Ovary (tissue), 3 donors: ENCODE measurements around the gene PLEKHN1.

ENCODE experiments used
- POLR2A ChIP-seq: fragments of 450-650 bp; IDR thresholded peaks from one replicate; pipeline ENCODE4 v1.6.1; 2017; ENCODE audit warnings: antibody characterized with exemption, mild to moderate bottlenecking, moderate library complexity
- TF ChIP-seq, protein P1 (sequence below), 3 donors: fragments of 450-650 bp in 2 of 3; fragments of 200-600 bp in 1 of 3; IDR thresholded peaks; one replicate each; pipeline versions ENCODE4 v1.5.1 to v1.8.0; 2016 to 2022; ENCODE audit warnings: antibody characterized with exemption in 3 of 3, mild to moderate bottlenecking in 1 of 3
- donor health status: DM: no; HTN: no; CAD: no.

- TF ChIP-seq, protein P1, sequence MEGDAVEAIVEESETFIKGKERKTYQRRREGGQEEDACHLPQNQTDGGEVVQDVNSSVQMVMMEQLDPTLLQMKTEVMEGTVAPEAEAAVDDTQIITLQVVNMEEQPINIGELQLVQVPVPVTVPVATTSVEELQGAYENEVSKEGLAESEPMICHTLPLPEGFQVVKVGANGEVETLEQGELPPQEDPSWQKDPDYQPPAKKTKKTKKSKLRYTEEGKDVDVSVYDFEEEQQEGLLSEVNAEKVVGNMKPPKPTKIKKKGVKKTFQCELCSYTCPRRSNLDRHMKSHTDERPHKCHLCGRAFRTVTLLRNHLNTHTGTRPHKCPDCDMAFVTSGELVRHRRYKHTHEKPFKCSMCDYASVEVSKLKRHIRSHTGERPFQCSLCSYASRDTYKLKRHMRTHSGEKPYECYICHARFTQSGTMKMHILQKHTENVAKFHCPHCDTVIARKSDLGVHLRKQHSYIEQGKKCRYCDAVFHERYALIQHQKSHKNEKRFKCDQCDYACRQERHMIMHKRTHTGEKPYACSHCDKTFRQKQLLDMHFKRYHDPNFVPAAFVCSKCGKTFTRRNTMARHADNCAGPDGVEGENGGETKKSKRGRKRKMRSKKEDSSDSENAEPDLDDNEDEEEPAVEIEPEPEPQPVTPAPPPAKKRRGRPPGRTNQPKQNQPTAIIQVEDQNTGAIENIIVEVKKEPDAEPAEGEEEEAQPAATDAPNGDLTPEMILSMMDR (IDR thresholded peaks at IDR 0.05): no peak
- TF ChIP-seq POLR2A: no peak
Measured at GRCh38 chr1:985126-985525, 18.8 kb downstream of the PLEKHN1 start.
